HEK293 (cell line): ENCODE data around the gene B4GALT5.

Experiments
- CTCF ChIA-PET: fragments of 350-600 bp; formaldehyde crosslinking; extraction: SDS; loops from one replicate; lab custom pipeline; 2021; ENCODE audit warnings: antibody characterized with exemption; lab: Yijun Ruan, JAX
- POLR2A ChIA-PET: fragments of 300-600 bp; formaldehyde crosslinking; extraction: SDS; loops from one replicate; lab custom pipeline; 2020; ENCODE audit warnings: antibody characterized with exemption, inconsistent platforms; lab: Yijun Ruan, JAX
- H3K27ac ChIP-seq: fragments of 200-500 bp; sonication (Bioruptor generic); 2 replicates; pipeline ENCODE4 v1.5.1; 2014; ENCODE audit warnings: low read depth, low read length, control low read depth, inconsistent platforms; ENCODE audit errors: extremely low read depth
- H3K36me3 ChIP-seq, 2 experiments: fragments of 200-500 bp in 1 of 2; sonication (Bioruptor generic) in 1 of 2; 1 replicate in 1 of 2; 2 replicates in 1 of 2; pipeline ENCODE4 v1.5.1; 2014 to 2017; ENCODE audit warnings: inconsistent platforms in 2 of 2, low read length in 2 of 2; ENCODE audit not compliant: control insufficient read depth in 2 of 2, insufficient read depth in 1 of 2
- H3K4me1 ChIP-seq: fragments of 200-500 bp; sonication (Bioruptor generic); 2 replicates; pipeline ENCODE4 v1.5.1; 2014; ENCODE audit warnings: mild to moderate bottlenecking, low read length, inconsistent platforms; ENCODE audit not compliant: control insufficient read depth, insufficient read depth
- H3K4me3 ChIP-seq: 2 replicates; pipeline ENCODE4 v1.5.1; 2011; ENCODE audit warnings: low read depth, mild to moderate bottlenecking, control low read depth, low read length, moderate library complexity
- H3K9me3 ChIP-seq: fragments of 200-500 bp; sonication (Bioruptor generic); 2 replicates; pipeline ENCODE4 v1.5.1; 2014; ENCODE audit warnings: low read depth, low read length, inconsistent platforms; ENCODE audit not compliant: control insufficient read depth, insufficient read depth
- HOXC10 ChIP-seq: sonication (generic); formaldehyde crosslinking; IDR thresholded peaks from 2 replicates; pipeline ENCODE4 v1.8.1; 2023; ENCODE audit warnings: mild to moderate bottlenecking, missing genetic modification reagents
- MEIS1 ChIP-seq: sonication (generic); formaldehyde crosslinking; IDR thresholded peaks from 2 replicates; pipeline ENCODE4 v1.8.1; 2022; ENCODE audit warnings: missing genetic modification reagents, mild to moderate bottlenecking, borderline replicate concordance
- OSR2 ChIP-seq: fragments of 450-650 bp; formaldehyde crosslinking; IDR thresholded peaks from 2 replicates; pipeline ENCODE4 v1.5.1; 2016; ENCODE audit warnings: missing biosample characterization, missing genetic modification characterization
- PRDM10 ChIP-seq: fragments of 450-650 bp; formaldehyde crosslinking; IDR thresholded peaks from 2 replicates; pipeline ENCODE4 v1.5.1; 2016; ENCODE audit warnings: missing biosample characterization, missing genetic modification characterization
- SETDB1 ChIP-seq: IDR thresholded peaks from one replicate; pipeline ENCODE4 v1.6.1; 2017; ENCODE audit warnings: mild to moderate bottlenecking, low read length, moderate library complexity, mixed read lengths; ENCODE audit not compliant: insufficient read length
- WT1 ChIP-seq: fragments of 450-650 bp; formaldehyde crosslinking; IDR thresholded peaks from 2 replicates; pipeline ENCODE4 v1.5.1; 2016; ENCODE audit warnings: missing biosample characterization, missing genetic modification characterization
- YY2 ChIP-seq: fragments of 450-650 bp; formaldehyde crosslinking; IDR thresholded peaks from 2 replicates; pipeline ENCODE4 v1.5.1; 2016; ENCODE audit warnings: missing biosample characterization, missing genetic modification characterization
- ZEB2 ChIP-seq: fragments of 450-650 bp; formaldehyde crosslinking; IDR thresholded peaks from 2 replicates; pipeline ENCODE4 v1.5.1; 2016; ENCODE audit warnings: missing biosample characterization, missing genetic modification characterization
- ZNF155 ChIP-seq: fragments of 450-650 bp; formaldehyde crosslinking; IDR thresholded peaks from 2 replicates; pipeline ENCODE4 v1.5.1; 2016; ENCODE audit warnings: missing biosample characterization, missing genetic modification characterization
- ZNF19 ChIP-seq: fragments of 450-650 bp; formaldehyde crosslinking; IDR thresholded peaks from 2 replicates; pipeline ENCODE4; 2016; ENCODE audit warnings: missing biosample characterization, missing genetic modification characterization, low read depth
- ZNF426 ChIP-seq: fragments of 450-650 bp; formaldehyde crosslinking; IDR thresholded peaks from 2 replicates; pipeline ENCODE4 v1.5.1; 2017; ENCODE audit warnings: missing biosample characterization, missing genetic modification characterization, mild to moderate bottlenecking, inconsistent platforms, moderate library complexity
- ZNF473 ChIP-seq: fragments of 450-650 bp; formaldehyde crosslinking; IDR thresholded peaks from 2 replicates; pipeline ENCODE4 v1.5.1; 2017; ENCODE audit warnings: missing biosample characterization, missing genetic modification characterization
- ZNF624 ChIP-seq: fragments of 450-650 bp; formaldehyde crosslinking; IDR thresholded peaks from 2 replicates; pipeline ENCODE4 v1.5.1; 2017; ENCODE audit warnings: missing biosample characterization, missing genetic modification characterization
- ZNF692 ChIP-seq: fragments of 450-650 bp; formaldehyde crosslinking; IDR thresholded peaks from 2 replicates; pipeline ENCODE4 v1.5.1; 2016; ENCODE audit warnings: missing biosample characterization, missing genetic modification characterization
- ZNF785 ChIP-seq: fragments of 450-650 bp; formaldehyde crosslinking; IDR thresholded peaks from 2 replicates; pipeline ENCODE4 v1.5.1; 2016; ENCODE audit warnings: missing biosample characterization, missing genetic modification characterization
- ZNF843 ChIP-seq: fragments of 450-650 bp; formaldehyde crosslinking; IDR thresholded peaks from 2 replicates; pipeline ENCODE4 v1.5.1; 2016; ENCODE audit warnings: missing biosample characterization, missing genetic modification characterization
- ZSCAN16 ChIP-seq: fragments of 450-650 bp; formaldehyde crosslinking; IDR thresholded peaks from 2 replicates; pipeline ENCODE4 v1.5.1; 2016; ENCODE audit warnings: missing biosample characterization, missing genetic modification characterization
- TF ChIP-seq, protein P1 (sequence below): fragments of 450-650 bp; formaldehyde crosslinking; IDR thresholded peaks from 2 replicates; pipeline ENCODE4 v1.5.1; 2016; ENCODE audit warnings: missing biosample characterization, missing genetic modification characterization

Gene B4GALT5

GRCh38 chr20:49756241-49756640 is 42.6 kb upstream of the B4GALT5 start:
- H3K27ac ChIP-seq, result no peak overlapping the region
- POLR2A ChIA-PET, result interaction anchor here (0.6 kb wide), 2 partner anchors 116 to 278 kb away, joined by 3 to 4 read pairs; no protein-coding TSS in a partner anchor
- TF ChIP-seq OSR2 (tag by site-specific recombination) (no peak), YY2 (tag by site-specific recombination) (no peak), ZNF155 (tag by site-specific recombination) (no peak), ZNF624 (tag by site-specific recombination) (no peak), HOXC10 (CRISPR knock-in tag) (no peak), SETDB1 (no peak), MEIS1 (no peak), ZNF843 (tag by site-specific recombination) (no peak), ZNF692 (tag by site-specific recombination) (no peak), PRDM10 (tag by site-specific recombination) (no peak), ZEB2 (tag by site-specific recombination) (no peak), ZNF426 (tag by site-specific recombination) (no peak), ZNF473 (tag by site-specific recombination) (no peak), ZNF785 (tag by site-specific recombination) (no peak)
- TF ChIP-seq, protein P1, sequence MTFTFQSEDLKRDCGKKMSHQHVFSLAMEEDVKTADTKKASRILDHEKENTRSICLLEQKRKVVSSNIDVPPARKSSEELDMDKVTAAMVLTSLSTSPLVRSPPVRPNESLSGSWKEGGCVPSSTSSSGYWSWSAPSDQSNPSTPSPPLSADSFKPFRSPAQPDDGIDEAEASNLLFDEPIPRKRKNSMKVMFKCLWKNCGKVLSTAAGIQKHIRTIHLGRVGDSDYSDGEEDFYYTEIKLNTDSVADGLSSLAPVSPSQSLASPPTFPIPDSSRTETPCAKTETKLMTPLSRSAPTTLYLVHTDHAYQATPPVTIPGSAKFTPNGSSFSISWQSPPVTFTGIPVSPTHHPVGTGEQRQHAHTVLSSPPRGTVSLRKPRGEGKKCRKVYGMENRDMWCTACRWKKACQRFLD (tag by site-specific recombination), result no peak
- H3K4me3 ChIP-seq, result no peak overlapping the region
- H3K9me3 ChIP-seq, result no peaks in the 10 kb centered on the region
- no peaks in the 10 kb centered on the region for H3K36me3 ChIP-seq
- CTCF ChIA-PET, result no interaction called here
- no peaks in the 10 kb centered on the region for H3K4me1 ChIP-seq

DNA sequence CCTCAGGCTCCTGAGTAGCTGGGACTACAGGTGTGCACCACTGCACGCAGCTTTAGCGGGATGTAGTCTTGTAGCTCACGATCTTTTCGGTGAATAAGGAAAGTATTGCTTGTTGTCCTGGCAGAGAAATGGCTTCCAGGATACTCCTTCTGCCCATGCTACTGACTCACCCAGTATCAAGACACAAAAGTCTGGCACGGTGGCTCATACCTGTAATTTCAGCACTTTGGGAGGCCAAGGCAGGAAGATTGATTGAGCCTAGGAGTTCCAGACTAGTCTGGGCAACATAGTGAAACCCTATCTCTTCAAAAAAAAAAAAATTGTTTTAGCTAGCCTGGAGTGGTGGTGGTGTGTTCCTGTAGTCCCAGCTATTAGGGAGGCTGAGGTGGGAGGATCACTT is 40.9 kb upstream of the B4GALT5 start:
- no peaks in the 10 kb centered on the region for H3K4me1 ChIP-seq
- H3K27ac ChIP-seq, result no peak overlapping the region
- no peaks in the 10 kb centered on the region for H3K9me3 ChIP-seq
- CTCF ChIA-PET, result interaction anchor here (0.6 kb wide), 2 partner anchors 21 to 124 kb away, joined by 3 to 4 read pairs; no protein-coding TSS in a partner anchor
- TF ChIP-seq WT1 (tag by site-specific recombination), result no peak
- TF ChIP-seq ZSCAN16 (tag by site-specific recombination), result no peak
- no peak for TF ChIP-seq ZNF19 (tag by site-specific recombination)
- POLR2A ChIA-PET, result interaction anchor here (0.7 kb wide), 1 partner anchor 126 kb away, joined by 4 read pairs; no protein-coding TSS in a partner anchor
- H3K4me3 ChIP-seq, result no peak overlapping the region
- H3K36me3 ChIP-seq, result no peaks in the 10 kb centered on the region
